ENCODE data around the gene FCHSD2.
"Not testable (repeated sequence)": the region's sequence is repeated elsewhere in the genome, so short reads cannot be mapped to it uniquely, and the experiment has no call there.

FCHSD2 gene

DNA sequence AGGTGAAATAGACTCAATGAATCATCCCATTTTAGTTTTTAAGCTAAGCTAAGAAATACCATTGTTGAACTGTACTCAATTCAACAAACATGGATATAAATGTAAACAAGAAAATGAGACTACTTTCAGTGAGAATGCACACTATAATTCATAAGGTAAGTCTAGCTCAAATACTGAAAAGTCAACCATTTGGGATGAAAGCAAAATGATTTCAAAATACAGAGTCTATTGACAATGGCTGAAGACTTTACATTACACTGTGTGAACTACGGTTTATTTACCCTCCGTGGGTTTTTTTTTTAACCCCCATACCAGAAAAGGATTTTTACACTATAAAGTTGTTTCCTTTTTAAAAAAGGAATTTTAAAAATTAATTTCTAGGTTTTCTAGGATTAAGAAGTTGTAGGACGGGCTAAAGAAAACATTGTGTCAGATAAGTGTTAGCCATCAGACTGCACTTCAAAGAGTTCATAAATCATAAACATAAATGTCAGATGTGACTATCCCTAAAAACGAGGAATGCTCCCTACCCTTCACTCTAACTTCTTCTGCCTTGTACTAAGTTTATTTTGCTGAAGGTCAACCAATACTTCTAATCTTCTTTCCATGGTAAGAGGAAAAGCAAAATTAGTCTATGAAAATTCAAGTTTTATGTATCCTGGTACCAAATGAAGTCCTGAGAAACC, 83.0 kb downstream of the FCHSD2 start:
- no peak for DNase-seq (ENCODE audit: low spot score)

DNA sequence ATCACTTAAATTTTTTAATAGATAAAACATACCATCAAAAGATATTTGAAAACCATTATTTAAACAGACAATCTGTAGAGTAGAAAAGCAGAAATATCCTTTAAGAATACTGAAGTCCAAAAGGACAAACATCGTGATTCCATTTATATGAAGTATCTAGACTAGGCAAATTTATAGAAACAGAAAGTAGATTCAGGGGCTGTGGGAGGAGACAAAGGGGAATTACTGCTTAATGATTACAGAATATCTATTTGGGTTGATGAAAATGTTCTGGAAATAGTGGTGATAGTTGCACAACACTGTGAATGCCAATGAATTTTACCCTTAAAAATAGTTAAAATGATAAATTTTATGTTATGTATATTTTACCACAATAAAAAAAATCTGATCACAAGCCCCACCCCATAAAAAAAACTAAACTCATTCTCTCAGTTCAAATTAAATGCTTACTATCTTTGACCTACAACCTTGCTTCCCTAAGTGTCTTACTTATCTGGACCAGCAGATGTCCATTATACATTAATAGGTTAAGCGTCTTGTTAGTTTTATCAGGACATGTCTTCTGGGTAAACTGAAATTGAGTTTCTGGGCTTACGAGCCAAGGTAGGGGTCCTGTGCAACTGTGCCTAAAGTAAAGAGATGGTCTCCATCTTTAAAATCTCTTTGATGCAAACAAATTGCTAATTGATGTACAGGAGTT, 86.3 kb downstream of the FCHSD2 start:
- no peak for DNase-seq (ENCODE audit: low spot score)

DNA sequence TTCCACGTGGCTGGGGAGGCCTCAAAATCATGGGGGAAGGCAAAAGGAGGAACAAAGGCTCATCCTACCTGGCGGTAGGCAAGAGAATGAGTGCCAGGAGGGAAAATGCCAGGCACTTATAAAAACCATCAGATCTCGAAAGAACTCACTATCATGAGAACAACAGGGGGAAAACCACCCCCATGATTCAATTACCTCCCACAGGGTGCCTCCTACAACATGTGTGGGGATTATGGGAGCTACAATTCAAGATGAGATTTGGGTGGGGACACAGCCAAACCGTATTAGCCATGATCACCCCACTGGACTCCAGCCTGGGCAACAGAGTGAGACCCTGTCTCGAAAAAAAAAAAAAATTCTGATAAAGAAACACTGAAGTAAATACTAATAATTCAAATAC, 87.1 kb downstream of the FCHSD2 start:
- DNase-seq (ENCODE audit: low spot score): no peak

DNA sequence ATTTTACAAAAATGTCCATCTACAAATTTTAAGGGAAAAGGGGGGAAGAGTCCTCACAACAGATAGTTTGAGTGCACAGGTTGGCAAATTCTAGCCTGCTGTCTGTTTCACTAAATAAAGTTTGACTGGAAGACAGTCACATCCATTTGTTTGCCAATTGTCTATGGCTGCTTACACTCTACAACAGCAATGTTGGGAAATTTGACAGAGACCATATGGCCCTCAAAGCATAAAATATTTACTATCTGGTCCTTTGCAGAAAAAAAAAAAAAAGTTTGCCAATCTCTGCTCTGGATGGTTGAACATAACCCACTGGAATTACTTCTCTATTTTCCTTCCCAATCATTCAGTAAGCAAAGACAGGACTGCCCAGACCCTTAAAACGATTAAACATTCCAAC, 88.2 kb downstream of the FCHSD2 start:
- no peak for DNase-seq (ENCODE audit: low spot score)

DNA sequence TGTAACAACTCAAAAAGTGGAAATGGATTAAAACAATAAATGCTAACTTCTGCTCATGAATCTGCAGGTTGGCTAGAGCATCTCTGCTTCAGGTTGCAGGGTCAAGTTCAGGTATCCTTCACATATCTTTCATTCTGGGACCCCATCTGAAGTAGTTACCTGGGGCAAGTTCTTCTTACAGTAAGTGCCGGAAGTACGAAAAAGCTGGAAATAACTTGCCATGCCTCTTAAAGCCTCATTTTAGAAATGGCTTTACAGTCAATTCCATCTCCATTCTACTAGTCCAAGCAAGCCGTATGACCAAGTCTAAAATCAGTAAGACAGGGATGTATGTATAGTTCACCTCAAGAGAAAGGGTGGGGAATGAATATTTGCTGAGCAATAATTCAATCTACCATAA, 93.7 kb downstream of the FCHSD2 start:
- no peak for DNase-seq (ENCODE audit: low spot score)

DNA sequence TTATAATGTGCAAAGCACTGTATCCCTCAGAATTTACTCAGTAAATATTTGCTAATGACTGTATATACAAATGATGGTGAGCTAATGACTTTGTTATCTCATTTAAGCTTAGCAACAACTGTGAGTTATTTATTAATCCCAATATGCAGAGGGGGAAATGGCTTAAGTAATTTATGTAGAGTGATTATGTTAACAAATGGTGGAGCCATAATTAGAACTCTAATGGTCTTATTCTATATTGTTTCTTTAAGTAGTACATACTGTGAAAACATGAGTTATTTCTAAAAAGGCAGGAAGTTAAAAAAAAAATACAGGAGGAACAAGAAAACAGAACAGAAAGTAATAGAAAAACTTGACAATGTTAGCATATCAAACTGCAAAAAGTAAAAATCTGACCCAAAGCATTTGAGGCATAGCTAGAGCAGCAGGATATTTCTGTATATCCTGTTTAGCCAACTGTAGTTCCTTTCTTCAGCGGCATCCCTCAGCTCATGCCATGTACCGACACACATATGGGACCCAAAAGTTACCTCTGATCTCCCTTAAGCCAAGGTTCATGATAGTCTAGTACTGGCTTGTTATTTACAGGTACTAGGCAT, 94.2 kb downstream of the FCHSD2 start:
- DNase-seq (ENCODE audit: low spot score): no peak

DNA sequence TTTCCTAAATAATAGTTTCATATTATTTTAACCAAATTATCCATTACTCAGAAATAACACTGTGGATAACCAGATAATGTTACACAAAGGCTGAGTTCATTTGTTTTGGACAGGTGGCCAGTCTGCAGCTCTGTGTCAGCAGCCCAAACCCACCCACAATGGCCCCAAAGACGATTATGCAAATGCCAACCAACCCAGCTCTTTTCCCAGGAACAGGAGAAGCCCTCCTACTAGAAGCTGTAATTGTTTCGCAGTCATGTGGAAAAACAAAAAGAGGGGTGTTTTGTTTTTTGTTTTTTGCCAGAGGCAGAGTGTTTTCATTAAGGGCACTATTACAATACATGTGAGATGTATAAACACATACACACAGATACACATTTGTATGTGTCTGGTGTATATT, 102.1 kb downstream of the FCHSD2 start:
- no peak for DNase-seq (ENCODE audit: low spot score)

DNA sequence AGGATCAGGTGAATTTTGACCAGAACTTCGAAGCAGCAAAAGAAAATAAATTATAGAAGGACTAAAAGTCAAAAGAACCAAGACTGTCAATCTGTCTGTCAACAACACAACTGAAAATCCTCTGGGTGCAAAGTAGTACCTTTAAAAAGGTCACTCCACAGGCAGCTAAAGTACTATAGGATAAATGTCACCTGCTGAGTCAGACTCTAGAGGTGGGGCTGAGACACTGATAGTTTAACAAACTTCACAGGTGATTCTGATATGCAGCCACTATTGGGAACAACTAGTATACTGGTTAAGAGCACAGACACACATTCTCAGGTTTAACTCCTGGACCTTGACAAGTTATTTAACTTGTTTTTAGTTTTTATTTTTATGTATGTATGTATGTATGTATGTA, 107.3 kb downstream of the FCHSD2 start:
- DNase-seq (ENCODE audit: low spot score): no peak

DNA sequence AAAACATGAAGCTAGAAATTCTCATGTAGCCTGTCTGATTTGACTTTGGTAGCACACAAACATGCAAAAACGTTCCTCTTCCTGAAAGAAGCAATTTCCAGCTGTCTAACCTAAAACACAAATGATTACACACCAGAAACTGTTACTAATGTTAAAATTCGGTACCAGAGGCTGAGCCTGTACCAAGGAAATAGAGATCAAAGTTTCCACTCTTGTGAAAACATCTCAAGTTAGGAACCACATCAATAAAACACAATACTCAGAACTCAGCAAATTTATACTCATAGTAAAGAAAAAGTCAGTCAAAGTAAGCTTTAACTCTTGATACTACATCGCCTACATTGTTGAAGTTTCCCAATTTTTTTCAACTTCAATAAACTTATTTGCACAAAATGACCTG, 107.8 kb downstream of the FCHSD2 start:
- DNase-seq (ENCODE audit: low spot score): no peak

DNA sequence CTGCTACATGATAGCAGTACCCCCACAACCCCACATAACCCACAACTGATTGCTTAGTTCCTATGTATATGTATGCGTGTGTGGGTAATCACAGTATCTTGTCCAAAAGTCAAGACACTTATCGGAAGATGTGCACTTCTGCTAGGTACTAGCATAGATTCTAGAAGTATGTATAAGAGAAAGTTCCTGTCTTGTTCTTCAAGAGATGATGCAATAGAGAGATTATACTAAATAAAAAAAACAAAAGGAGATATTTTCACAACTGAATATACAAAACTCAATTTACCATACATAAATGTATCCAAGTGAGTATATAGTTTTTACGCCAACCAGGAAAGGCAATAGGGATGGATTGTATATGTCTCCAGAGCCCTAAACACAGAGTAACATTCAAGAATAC, 112.0 kb downstream of the FCHSD2 start:
- DNase-seq (ENCODE audit: low spot score): no peak

DNA sequence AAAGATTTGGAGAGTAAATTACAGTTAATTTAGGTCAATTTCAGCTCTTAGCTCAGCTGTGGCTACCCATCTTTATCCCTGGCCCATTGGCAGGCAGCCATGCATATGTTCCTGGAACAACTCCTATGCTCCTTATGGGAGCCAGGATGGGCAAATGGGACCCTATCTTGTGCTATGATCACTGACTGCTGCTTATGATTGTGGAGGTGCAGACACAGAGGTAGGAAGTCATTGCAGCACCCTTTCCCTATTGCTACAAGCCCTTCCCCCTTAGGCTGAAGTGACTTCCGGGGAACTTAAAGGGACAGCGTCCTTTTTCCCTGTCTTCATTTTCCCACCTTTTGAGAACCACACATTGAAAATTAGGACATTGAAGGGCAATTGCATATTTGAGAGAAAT, 112.7 kb downstream of the FCHSD2 start:
- no peak for DNase-seq (ENCODE audit: low spot score)

DNA sequence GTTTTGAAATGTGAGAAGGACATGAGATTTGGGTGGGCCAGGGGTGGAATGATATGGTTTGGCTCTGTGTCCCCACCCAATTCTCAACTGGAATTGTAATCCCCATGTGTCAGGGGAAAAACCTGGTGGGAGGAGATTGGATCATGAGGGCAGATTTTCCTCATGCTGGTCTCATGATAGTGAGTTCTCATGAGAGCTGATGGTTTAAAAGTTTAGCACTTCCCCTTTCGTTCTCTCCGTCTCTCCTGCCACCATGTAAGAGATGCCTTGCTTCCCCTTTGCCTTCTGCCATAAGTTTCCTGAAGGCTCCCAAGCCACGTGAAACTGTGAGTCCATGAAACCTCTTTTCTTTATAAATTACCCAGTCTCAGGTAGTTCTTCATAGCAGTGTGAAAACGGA, 113.5 kb downstream of the FCHSD2 start:
- no peak for DNase-seq (ENCODE audit: low spot score)

DNA sequence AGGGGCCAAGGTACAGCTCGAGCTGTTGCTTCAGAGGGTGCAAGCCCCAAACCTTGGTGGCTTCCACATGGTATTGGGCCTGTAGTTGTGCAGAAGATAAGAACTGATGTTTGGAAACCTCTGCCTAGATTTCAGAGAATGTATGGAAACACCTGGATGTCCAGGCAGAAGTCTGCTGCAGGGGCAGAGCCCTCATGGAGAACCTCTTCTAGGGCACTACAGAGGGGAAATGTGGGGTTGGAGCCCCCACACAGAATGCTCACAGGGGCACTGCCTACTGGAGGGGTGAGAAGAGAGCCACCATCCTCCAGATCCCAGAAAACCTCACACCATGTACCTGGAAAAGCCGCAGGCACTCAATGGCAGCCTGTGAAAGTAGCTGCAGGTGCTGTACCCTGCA, 114.3 kb downstream of the FCHSD2 start:
- not testable (repeated sequence) for DNase-seq (ENCODE audit: low spot score)

DNA sequence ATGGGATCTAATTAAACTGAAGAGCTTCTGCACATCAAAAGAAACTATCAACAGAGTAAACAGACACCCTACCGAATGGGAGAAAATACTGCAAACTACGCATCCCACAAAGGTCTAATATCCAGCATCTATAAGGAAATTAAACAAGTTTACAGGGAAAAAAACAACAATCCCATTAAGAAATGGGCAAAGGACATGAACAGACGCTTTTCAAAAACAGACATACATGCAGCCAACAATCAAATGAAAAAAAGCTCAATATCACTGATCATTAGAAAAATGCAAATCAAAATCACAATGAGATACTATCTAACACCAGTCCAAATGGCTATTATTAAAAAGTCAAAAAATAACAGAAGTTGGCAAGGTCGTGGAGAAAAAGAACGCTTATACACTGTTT, 117.5 kb downstream of the FCHSD2 start:
- no peak for DNase-seq (ENCODE audit: low spot score)

DNA sequence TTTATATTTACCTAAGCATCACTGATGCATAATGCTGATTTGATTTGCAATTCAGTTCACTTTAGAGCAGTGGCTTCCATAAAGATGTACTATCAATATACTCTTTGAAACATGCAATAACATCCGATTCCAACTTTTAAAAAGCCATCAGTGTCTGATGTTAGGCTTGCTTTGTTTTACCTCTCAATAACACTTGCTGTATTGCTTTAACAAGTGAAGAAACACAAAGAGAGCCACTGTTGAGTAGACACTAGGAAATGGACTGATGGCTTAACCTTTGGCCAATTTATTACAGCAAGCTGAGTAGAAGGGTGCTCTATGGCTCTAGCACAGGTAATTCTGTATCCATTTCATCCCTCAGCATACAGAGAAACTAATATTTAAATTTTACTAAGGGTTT, 122.1 kb downstream of the FCHSD2 start:
- DNase-seq (ENCODE audit: low spot score): no peak

DNA sequence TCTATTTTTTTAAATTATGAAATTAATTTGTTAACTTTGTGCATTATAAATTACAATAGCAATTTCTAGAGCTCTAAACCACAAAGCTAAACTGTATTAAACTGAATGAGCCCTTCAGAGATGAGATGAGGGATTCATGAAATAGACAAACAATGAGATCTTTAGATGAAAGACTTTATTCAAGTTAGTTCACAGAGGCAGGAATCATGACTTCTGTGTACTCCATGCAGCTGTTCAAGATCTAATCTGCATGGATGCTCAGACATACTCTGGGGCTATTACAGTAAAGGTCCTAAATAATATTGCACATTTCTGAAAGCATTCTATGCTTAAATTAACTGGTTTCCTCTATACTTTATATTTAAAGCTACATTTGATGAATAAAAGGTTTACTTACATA, 122.7 kb downstream of the FCHSD2 start:
- DNase-seq (ENCODE audit: low spot score): no peak

DNA sequence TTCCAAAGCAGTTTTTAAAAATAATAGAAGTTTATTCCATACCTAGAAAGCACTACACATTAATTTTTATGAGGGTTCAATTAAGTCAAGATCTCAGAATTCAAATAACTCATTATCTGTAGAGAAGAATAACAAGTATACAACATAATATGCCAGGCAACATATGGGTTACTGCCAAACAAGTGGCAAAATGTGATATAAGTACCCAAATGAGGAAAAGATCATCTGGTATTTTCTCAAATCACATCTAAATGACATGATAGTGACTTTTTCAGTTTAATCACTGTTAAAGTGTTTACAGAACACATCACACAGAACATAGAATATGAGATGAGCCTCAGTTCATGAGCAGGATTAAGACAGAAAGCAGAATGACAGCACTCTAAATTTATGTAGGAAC, 123.3 kb downstream of the FCHSD2 start:
- no peak for DNase-seq (ENCODE audit: low spot score)

DNA sequence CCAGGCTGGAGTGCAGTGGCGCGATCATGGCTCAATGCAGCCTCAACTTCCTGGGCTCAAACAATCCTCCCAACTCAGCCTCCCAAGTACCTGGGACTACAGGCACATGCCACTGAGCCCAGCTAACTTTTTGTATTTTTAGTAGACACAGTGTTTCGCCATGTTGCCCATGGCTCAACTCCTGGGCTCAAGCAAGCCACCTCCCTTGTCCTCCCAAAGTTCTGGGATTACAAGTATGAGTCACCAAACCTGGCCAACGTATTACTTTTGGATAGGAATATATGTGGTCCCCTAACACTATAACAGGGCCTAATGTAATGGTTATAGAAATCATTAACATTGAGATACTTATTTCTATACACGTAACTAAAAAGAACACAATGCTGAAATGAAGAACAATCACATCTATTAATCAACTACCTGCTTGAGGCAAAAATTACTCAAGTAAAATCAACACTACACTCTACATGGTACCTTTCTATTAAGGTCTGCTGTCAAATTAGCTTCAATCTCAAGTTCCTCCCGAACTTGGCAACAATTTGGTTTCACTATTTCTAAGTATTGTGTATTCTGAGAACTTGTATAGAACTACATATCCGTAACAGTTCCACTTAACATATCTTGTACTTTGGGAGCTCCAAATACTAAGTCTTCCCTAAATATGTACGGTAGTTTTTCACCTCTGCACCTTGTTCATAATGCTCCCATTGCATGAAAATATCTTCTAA, 124.9 kb downstream of the FCHSD2 start:
- no peak for DNase-seq (ENCODE audit: low spot score)

DNA sequence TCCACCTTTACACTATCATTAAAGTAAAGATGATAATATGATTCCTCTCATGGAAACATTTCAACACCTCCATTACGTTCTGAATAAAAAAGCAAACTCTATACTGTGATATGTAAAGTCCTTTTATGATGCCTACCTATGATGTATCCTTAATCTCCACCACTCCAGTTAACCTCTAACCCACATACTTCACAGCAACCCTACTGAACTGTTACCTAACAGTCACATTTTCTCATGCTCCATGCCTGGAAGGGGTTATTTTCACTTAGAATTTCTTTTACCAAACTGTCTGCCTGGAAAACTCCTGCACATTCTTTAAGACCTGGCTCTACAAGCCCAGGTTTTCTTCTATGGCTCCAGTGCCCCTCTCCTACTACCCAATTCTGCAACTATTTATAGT, 129.1 kb downstream of the FCHSD2 start:
- DNase-seq (ENCODE audit: low spot score): no peak

DNA sequence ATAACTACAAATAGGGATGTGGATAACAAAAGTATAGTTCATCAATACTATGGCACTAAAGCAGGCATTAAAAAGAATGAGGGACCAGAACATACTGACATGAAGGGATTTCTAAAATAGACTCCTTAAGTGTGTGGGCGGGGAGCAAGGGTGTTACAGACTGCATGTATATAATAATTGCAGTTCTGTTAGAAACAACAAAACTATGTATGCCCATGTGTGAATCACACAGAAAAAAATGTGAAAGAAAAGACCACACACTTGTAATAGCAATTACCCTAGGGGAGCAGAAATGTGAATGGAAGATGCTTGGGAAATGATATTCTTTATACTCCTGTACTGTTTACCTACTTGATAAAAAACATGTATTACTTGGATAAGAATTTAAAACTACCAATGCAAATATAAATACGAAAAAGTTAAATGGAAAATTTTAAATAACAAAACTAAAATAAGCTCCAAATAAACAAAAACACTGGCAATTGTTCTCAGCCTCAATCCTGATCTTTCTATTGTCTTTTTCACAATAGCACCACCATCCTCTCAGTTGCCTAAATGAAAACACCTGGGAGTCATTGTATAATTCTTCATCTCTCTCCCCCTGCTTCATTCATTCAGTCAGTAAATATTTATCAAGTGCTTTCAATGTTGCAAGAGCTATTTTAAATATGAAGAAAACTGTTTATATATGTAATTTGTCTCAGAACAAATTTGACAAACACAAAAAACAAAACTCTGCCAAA, 129.8 kb downstream of the FCHSD2 start:
- no peak for DNase-seq (ENCODE audit: low spot score)

DNA sequence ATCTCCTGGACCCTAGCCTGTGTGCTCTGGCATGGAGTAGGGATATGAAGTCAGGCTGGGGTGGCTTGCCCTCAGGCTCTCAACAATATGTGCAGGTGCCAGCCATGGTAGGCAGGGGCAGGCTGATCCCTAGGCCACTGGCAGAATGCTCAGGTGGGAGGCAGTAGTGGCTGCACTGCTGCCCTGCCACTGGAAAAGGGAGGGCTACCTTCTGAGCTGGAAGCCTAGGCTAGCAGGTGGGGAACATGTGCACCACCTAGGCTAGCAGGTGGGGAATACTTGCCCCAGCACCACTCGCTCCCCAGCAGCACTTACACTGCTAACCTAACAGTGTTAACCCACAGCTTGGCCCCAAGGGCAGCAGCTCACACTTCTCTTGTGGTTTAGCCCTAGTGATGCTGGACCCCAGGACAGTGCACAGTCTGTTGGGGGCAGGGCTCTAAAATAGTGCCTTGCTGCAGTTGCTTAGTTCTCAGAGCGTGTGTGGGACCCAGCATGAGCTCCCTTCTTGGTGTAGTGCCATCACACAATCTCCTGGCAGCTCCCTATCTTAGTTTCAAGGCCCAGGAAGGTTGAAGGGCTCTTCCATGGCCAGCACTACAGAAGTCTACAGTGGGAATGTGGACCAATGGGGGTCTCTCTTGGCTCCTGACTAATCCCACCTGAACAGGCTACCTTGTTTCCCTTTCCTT, 130.8 kb downstream of the FCHSD2 start:
- DNase-seq (ENCODE audit: low spot score): no peak

DNA sequence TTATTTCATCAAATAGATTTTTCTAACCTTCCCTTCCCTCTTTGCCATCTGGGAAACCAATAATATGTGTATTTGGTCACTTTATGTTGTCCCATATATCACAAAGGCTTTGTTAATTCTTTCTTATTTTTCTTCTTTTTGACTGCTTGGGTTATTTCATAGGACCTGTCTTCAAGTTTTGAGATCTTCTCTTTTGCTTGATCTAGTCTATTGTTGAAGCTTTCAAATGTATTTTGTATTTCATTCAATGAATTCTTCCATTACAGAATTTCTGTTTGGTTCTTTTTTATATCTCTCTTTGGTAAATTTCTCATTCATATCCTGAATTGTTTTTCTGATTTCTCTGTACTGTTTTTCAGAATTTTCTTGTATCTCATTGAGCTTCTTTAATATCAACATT, 132.1 kb downstream of the FCHSD2 start:
- DNase-seq (ENCODE audit: low spot score): no peak
